Liver (tissue), 3 donors: ENCODE data around the gene CLCN1.

ENCODE experiments used
- ATF3 ChIP-seq: IDR thresholded peaks from 2 replicates; pipeline ENCODE4 v1.6.1; 2016; ENCODE audit warnings: antibody characterized with exemption
- CTCF ChIP-seq: fragments of 150-350 bp; IDR thresholded peaks from 2 replicates; pipeline ENCODE4 v1.5.1; 2017; ENCODE audit warnings: improper control_type of control experiment, low read depth, low read length; ENCODE audit not compliant: missing input control
- EGR1 ChIP-seq, 2 donors: IDR thresholded peaks; 2 replicates each; pipeline ENCODE4 v1.6.1; 2016 to 2018; ENCODE audit warnings: antibody characterized with exemption in 2 of 2, low read depth in 2 of 2
- FOXA1 ChIP-seq: IDR thresholded peaks from 2 replicates; pipeline ENCODE4 v1.6.1; 2016; ENCODE audit warnings: antibody characterized with exemption
- JUND ChIP-seq, 2 donors: IDR thresholded peaks; 2 replicates each; pipeline ENCODE4 v1.6.1; 2016; ENCODE audit warnings: antibody characterized with exemption in 2 of 2
- MAX ChIP-seq: IDR thresholded peaks from 2 replicates; pipeline ENCODE4 v1.6.1; 2016; ENCODE audit warnings: antibody characterized with exemption
- RAD21 ChIP-seq, 2 donors: IDR thresholded peaks; 2 replicates each; pipeline ENCODE4 v1.6.1; 2016; ENCODE audit warnings: antibody characterized with exemption in 2 of 2, mild to moderate bottlenecking in 2 of 2
- REST ChIP-seq: IDR thresholded peaks from 2 replicates; pipeline ENCODE4 v1.6.1; 2016; ENCODE audit warnings: antibody characterized with exemption, mild to moderate bottlenecking
- SP1 ChIP-seq: IDR thresholded peaks from 2 replicates; pipeline ENCODE4 v1.6.1; 2018; ENCODE audit warnings: antibody characterized with exemption, mild to moderate bottlenecking
- TAF1 ChIP-seq: conservative IDR thresholded peaks from 2 replicates; pipeline ENCODE4 v1.6.1; 2016; ENCODE audit warnings: antibody characterized with exemption, mild to moderate bottlenecking
- donor health status: healthy.
- donor health status: healthy.

GRCh38 chr7:143361552-143362130 lies 45.7 kb downstream of the CLCN1 start:
- TF ChIP-seq CTCF (no peak), MAX (no peak), TAF1 (no peak), REST (no peak), RAD21 (IDR thresholded peaks at IDR 0.05) (no peak), EGR1 (IDR thresholded peaks at IDR 0.05; ENCODE audit: low read depth in 2 of 2) (no peak), SP1 (no peak), FOXA1 (no peak), ATF3 (no peak), JUND (IDR thresholded peaks at IDR 0.05) (no peak)
